HEK293 (cell line): ENCODE data around the gene F5.

Experiments used
- CTCF ChIA-PET: fragments of 350-600 bp; formaldehyde crosslinking; extraction: SDS; loops from one replicate; lab custom pipeline; 2021; ENCODE audit warnings: antibody characterized with exemption; lab: Yijun Ruan, JAX
- POLR2A ChIA-PET: fragments of 300-600 bp; formaldehyde crosslinking; extraction: SDS; loops from one replicate; lab custom pipeline; 2020; ENCODE audit warnings: antibody characterized with exemption, inconsistent platforms; lab: Yijun Ruan, JAX
- H3K27ac ChIP-seq: fragments of 200-500 bp; sonication (Bioruptor generic); 2 replicates; pipeline ENCODE4 v1.5.1; 2014; ENCODE audit warnings: low read depth, low read length, control low read depth, inconsistent platforms; ENCODE audit errors: extremely low read depth
- H3K36me3 ChIP-seq, 2 experiments: fragments of 200-500 bp in 1 of 2; sonication (Bioruptor generic) in 1 of 2; 1 replicate in 1 of 2; 2 replicates in 1 of 2; pipeline ENCODE4 v1.5.1; 2014 to 2017; ENCODE audit warnings: inconsistent platforms in 2 of 2, low read length in 2 of 2; ENCODE audit not compliant: control insufficient read depth in 2 of 2, insufficient read depth in 1 of 2
- H3K4me1 ChIP-seq: fragments of 200-500 bp; sonication (Bioruptor generic); 2 replicates; pipeline ENCODE4 v1.5.1; 2014; ENCODE audit warnings: mild to moderate bottlenecking, low read length, inconsistent platforms; ENCODE audit not compliant: control insufficient read depth, insufficient read depth
- H3K4me3 ChIP-seq: 2 replicates; pipeline ENCODE4 v1.5.1; 2011; ENCODE audit warnings: low read depth, mild to moderate bottlenecking, control low read depth, low read length, moderate library complexity
- H3K9me3 ChIP-seq: fragments of 200-500 bp; sonication (Bioruptor generic); 2 replicates; pipeline ENCODE4 v1.5.1; 2014; ENCODE audit warnings: low read depth, low read length, inconsistent platforms; ENCODE audit not compliant: control insufficient read depth, insufficient read depth
- GLI4 ChIP-seq: fragments of 450-650 bp; formaldehyde crosslinking; IDR thresholded peaks from 2 replicates; pipeline ENCODE4 v1.5.1; 2016; ENCODE audit warnings: missing biosample characterization, missing genetic modification characterization
- GLIS1 ChIP-seq: fragments of 450-650 bp; formaldehyde crosslinking; IDR thresholded peaks from 2 replicates; pipeline ENCODE4 v1.5.1; 2016; ENCODE audit warnings: missing biosample characterization, missing genetic modification characterization
- MYNN ChIP-seq: fragments of 450-650 bp; formaldehyde crosslinking; IDR thresholded peaks from 2 replicates; pipeline ENCODE4 v1.5.1; 2016; ENCODE audit warnings: missing biosample characterization, missing genetic modification characterization, borderline replicate concordance
- SCRT1 ChIP-seq: fragments of 450-650 bp; formaldehyde crosslinking; IDR thresholded peaks from 2 replicates; pipeline ENCODE4 v1.5.1; 2016; ENCODE audit warnings: missing biosample characterization, missing genetic modification characterization, borderline replicate concordance
- YY1 ChIP-seq: fragments of 450-650 bp; formaldehyde crosslinking; IDR thresholded peaks from 2 replicates; pipeline ENCODE4 v1.5.1; 2018; ENCODE audit warnings: missing biosample characterization, missing genetic modification characterization
- ZEB2 ChIP-seq: fragments of 450-650 bp; formaldehyde crosslinking; IDR thresholded peaks from 2 replicates; pipeline ENCODE4 v1.5.1; 2016; ENCODE audit warnings: missing biosample characterization, missing genetic modification characterization
- ZNF121 ChIP-seq: fragments of 450-650 bp; formaldehyde crosslinking; IDR thresholded peaks from 2 replicates; pipeline ENCODE4 v1.5.1; 2016; ENCODE audit warnings: missing biosample characterization, missing genetic modification characterization
- ZNF133 ChIP-seq: fragments of 450-650 bp; formaldehyde crosslinking; IDR thresholded peaks from 2 replicates; pipeline ENCODE4 v1.5.1; 2016; ENCODE audit warnings: missing biosample characterization, missing genetic modification characterization
- ZNF16 ChIP-seq: fragments of 450-650 bp; formaldehyde crosslinking; IDR thresholded peaks from 2 replicates; pipeline ENCODE4 v1.5.1; 2016; ENCODE audit warnings: low read depth, missing biosample characterization, missing genetic modification characterization
- ZNF169 ChIP-seq: fragments of 450-650 bp; formaldehyde crosslinking; IDR thresholded peaks from 2 replicates; pipeline ENCODE4 v1.5.1; 2016; ENCODE audit warnings: missing biosample characterization, missing genetic modification characterization
- ZNF214 ChIP-seq: fragments of 450-650 bp; formaldehyde crosslinking; IDR thresholded peaks from 2 replicates; pipeline ENCODE4 v1.5.1; 2017; ENCODE audit warnings: missing biosample characterization, mild to moderate bottlenecking, missing genetic modification characterization, borderline replicate concordance
- ZNF324 ChIP-seq: fragments of 450-650 bp; formaldehyde crosslinking; IDR thresholded peaks from 2 replicates; pipeline ENCODE4 v1.5.1; 2016; ENCODE audit warnings: missing biosample characterization, missing genetic modification characterization
- ZNF394 ChIP-seq: fragments of 450-650 bp; formaldehyde crosslinking; IDR thresholded peaks from 2 replicates; pipeline ENCODE4 v1.5.1; 2016; ENCODE audit warnings: missing biosample characterization, missing genetic modification characterization, mild to moderate bottlenecking, moderate library complexity, borderline replicate concordance
- ZNF548 ChIP-seq: fragments of 450-650 bp; formaldehyde crosslinking; IDR thresholded peaks from 2 replicates; pipeline ENCODE4 v1.5.1; 2016; ENCODE audit warnings: missing biosample characterization, missing genetic modification characterization
- ZNF585B ChIP-seq: fragments of 450-650 bp; formaldehyde crosslinking; IDR thresholded peaks from 2 replicates; pipeline ENCODE4 v1.5.1; 2016; ENCODE audit warnings: missing biosample characterization, missing genetic modification characterization
- ZNF610 ChIP-seq: fragments of 450-650 bp; formaldehyde crosslinking; IDR thresholded peaks from 2 replicates; pipeline ENCODE4 v1.5.1; 2016; ENCODE audit warnings: missing biosample characterization, missing genetic modification characterization, borderline replicate concordance
- ZNF837 ChIP-seq: fragments of 450-650 bp; formaldehyde crosslinking; IDR thresholded peaks from 2 replicates; pipeline ENCODE4 v1.5.1; 2016; ENCODE audit warnings: missing biosample characterization, missing genetic modification characterization
- ZSCAN4 ChIP-seq: fragments of 450-650 bp; formaldehyde crosslinking; IDR thresholded peaks from 2 replicates; pipeline ENCODE4 v1.5.1; 2017; ENCODE audit warnings: missing biosample characterization, missing genetic modification characterization
- TF ChIP-seq, protein P1 (sequence below): fragments of 450-650 bp; IDR thresholded peaks from 2 replicates; pipeline ENCODE4 v1.5.1; 2018; ENCODE audit warnings: missing biosample characterization, missing genetic modification characterization

The F5 gene

DNA sequence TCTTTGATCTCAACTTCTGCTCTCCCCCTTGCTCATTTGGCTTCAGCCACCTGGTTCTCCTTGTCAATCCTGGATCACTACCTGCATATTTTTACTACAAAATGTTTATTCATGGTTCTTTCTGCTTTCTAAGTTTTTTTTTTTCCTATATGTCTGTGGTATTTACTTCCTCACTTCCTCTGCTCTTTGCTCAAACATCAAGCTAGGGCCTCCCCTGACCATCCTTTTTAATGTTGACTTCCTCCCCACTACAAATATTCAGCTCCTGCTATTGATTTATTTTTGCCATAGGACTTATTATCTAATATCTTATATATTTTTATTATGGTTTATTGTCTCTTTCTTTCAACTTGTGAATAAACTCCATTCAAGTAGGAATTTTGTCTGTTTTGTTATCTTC, 86.5 kb downstream of the F5 start (continued):
- TF ChIP-seq ZNF394 (tag by site-specific recombination) (no peak), YY1 (no peak), ZNF548 (tag by site-specific recombination) (no peak), ZSCAN4 (tag by site-specific recombination) (no peak), GLI4 (tag by site-specific recombination) (no peak), ZNF133 (tag by site-specific recombination) (no peak), ZNF585B (tag by site-specific recombination) (no peak), MYNN (tag by site-specific recombination) (no peak), ZNF610 (tag by site-specific recombination) (no peak), ZEB2 (tag by site-specific recombination) (no peak), ZNF16 (no peak)

- Histone ChIP-seq H3K27ac (no peak overlapping the region), H3K9me3 (no peaks in the 10 kb centered on the region), H3K36me3 (no peaks in the 10 kb centered on the region), H3K4me1 (no peaks in the 10 kb centered on the region), H3K4me3 (no peak overlapping the region)
- TF ChIP-seq GLIS1 (tag by site-specific recombination) (no peak), ZNF16 (no peak), ZEB2 (tag by site-specific recombination) (no peak), MYNN (tag by site-specific recombination) (no peak), ZNF169 (tag by site-specific recombination) (no peak)
- ChIA-PET CTCF (interaction anchor here (1.4 kb wide), 1 partner anchor 11 kb away, joined by 4 read pairs; no protein-coding TSS in a partner anchor), POLR2A (interaction anchor here (1.4 kb wide), 1 partner anchor 11 kb away, joined by 5 read pairs; the partner anchor contains the start of gene SLC19A2)
Observed at GRCh38 chr1:169497317-169497716, 89.0 kb downstream of the F5 start.

- Histone ChIP-seq H3K36me3 (no peaks in the 10 kb centered on the region), H3K4me1 (no peaks in the 10 kb centered on the region), H3K4me3 (no peak overlapping the region), H3K27ac (no peak overlapping the region), H3K9me3 (no peaks in the 10 kb centered on the region)
- POLR2A ChIA-PET, result interaction anchor here (1.4 kb wide), 1 partner anchor 10 kb away, joined by 5 read pairs; the partner anchor contains the start of gene SLC19A2
- CTCF ChIA-PET, result interaction anchor here (1.4 kb wide), 1 partner anchor 10 kb away, joined by 4 read pairs; no protein-coding TSS in a partner anchor
- no peak for TF ChIP-seq ZNF121 (tag by site-specific recombination)
- no peak for TF ChIP-seq ZSCAN4 (tag by site-specific recombination)
- TF ChIP-seq, protein P1, sequence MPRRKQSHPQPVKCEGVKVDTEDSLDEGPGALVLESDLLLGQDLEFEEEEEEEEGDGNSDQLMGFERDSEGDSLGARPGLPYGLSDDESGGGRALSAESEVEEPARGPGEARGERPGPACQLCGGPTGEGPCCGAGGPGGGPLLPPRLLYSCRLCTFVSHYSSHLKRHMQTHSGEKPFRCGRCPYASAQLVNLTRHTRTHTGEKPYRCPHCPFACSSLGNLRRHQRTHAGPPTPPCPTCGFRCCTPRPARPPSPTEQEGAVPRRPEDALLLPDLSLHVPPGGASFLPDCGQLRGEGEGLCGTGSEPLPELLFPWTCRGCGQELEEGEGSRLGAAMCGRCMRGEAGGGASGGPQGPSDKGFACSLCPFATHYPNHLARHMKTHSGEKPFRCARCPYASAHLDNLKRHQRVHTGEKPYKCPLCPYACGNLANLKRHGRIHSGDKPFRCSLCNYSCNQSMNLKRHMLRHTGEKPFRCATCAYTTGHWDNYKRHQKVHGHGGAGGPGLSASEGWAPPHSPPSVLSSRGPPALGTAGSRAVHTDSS (tag by site-specific recombination), result no peak
- TF ChIP-seq ZNF324 (tag by site-specific recombination), result no peak
- no peak for TF ChIP-seq ZEB2 (tag by site-specific recombination)
- TF ChIP-seq SCRT1 (tag by site-specific recombination), result no peak
- TF ChIP-seq ZNF214 (tag by site-specific recombination), result no peak
- no peak for TF ChIP-seq ZNF837 (tag by site-specific recombination)
Observed at GRCh38 chr1:169495916-169496315, 90.4 kb downstream of the F5 start.
